Mesendoderm (in vitro differentiated cells): ENCODE data around the gene DDX1.

Experiments used
- DNase-seq: peaks from one replicate; pipeline ENCODE4 v3.0.0; 2013
- H2AK5ac ChIP-seq: 2 replicates; pipeline ENCODE4 v1.6.1; 2013; ENCODE audit warnings: low read length, inconsistent platforms
- H2BK120ac ChIP-seq: 2 replicates; pipeline ENCODE4 v1.6.1; 2013; ENCODE audit warnings: low read depth, mild to moderate bottlenecking, low read length, moderate library complexity, mixed read lengths
- H2BK15ac ChIP-seq: replicated peaks from 2 replicates; pipeline ENCODE4 v1.6.1; 2013; ENCODE audit warnings: low read depth, mild to moderate bottlenecking, moderate library complexity
- H2BK5ac ChIP-seq: 2 replicates; pipeline ENCODE4 v1.6.1; 2013; ENCODE audit warnings: low read length, inconsistent platforms
- H3K18ac ChIP-seq: 2 replicates; pipeline ENCODE4 v1.6.1; 2013; ENCODE audit warnings: mild to moderate bottlenecking, low read length, mixed read lengths
- H3K23ac ChIP-seq: one replicate; pipeline ENCODE4 v1.6.1; 2013; ENCODE audit warnings: low read length
- H3K27ac ChIP-seq: 2 replicates; pipeline ENCODE4 v1.5.1; 2013; ENCODE audit warnings: low read depth, mild to moderate bottlenecking, inconsistent platforms, low read length, moderate library complexity
- H3K27me3 ChIP-seq: 2 replicates; pipeline ENCODE4 v1.6.1; 2013; ENCODE audit warnings: low read length, control low read depth, mild to moderate bottlenecking, inconsistent platforms; ENCODE audit not compliant: insufficient read depth, poor library complexity
- H3K36me3 ChIP-seq: 2 replicates; pipeline ENCODE4 v1.6.1; 2013; ENCODE audit warnings: low read length, inconsistent platforms; ENCODE audit not compliant: control insufficient read depth, insufficient read depth
- H3K4ac ChIP-seq: one replicate; pipeline ENCODE4 v1.6.1; 2013; ENCODE audit warnings: low read depth, mild to moderate bottlenecking, low read length, moderate library complexity
- H3K4me1 ChIP-seq: 2 replicates; pipeline ENCODE4 v1.6.1; 2013; ENCODE audit warnings: low read depth, low read length, inconsistent platforms; ENCODE audit not compliant: control insufficient read depth
- H3K4me2 ChIP-seq: 2 replicates; pipeline ENCODE4 v1.6.1; 2013; ENCODE audit warnings: low read length
- H3K4me3 ChIP-seq: 2 replicates; pipeline ENCODE4 v1.5.1; 2013; ENCODE audit warnings: mild to moderate bottlenecking, low read length
- H3K56ac ChIP-seq: one replicate; pipeline ENCODE4 v1.6.1; 2013; ENCODE audit warnings: low read length
- H3K79me1 ChIP-seq: 2 replicates; pipeline ENCODE4 v1.6.1; 2013; ENCODE audit warnings: low read length, inconsistent platforms
- H3K79me2 ChIP-seq: 2 replicates; pipeline ENCODE4 v1.6.1; 2013; ENCODE audit warnings: mild to moderate bottlenecking, low read length; ENCODE audit not compliant: control insufficient read depth, insufficient read depth
- H3K9ac ChIP-seq: 2 replicates; pipeline ENCODE4 v1.6.1; 2013; ENCODE audit warnings: low read length, inconsistent platforms
- H4K5ac ChIP-seq: one replicate; pipeline ENCODE4 v1.6.1; 2013; ENCODE audit warnings: low read length
- H4K8ac ChIP-seq: one replicate; pipeline ENCODE4 v1.6.1; 2013; ENCODE audit warnings: low read depth, mild to moderate bottlenecking, control low read depth, low read length, moderate library complexity
- WGBS: extraction: QIAGEN DNeasy Blood & Tissue Kit; methylation state at CpG from one replicate; pipeline ENCODE4 v1.1.7; 2013; ENCODE audit warnings: low lambda C conversion rate, missing lambda C conversion rate; ENCODE audit not compliant: insufficient coverage; ENCODE audit errors: extremely low coverage; 5-methylcytosine and 5-hydroxymethylcytosine counted together

Gene DDX1

GRCh38 chr2:15656090-15656489 lies 64.4 kb downstream of the DDX1 start:
- no peaks in the 10 kb centered on the region for H3K36me3 ChIP-seq
- no peaks in the 10 kb centered on the region for H3K27me3 ChIP-seq
- H2AK5ac ChIP-seq: no peak overlapping the region
- H3K18ac ChIP-seq: no peak overlapping the region
- no CpG with 5 or more reads among the region's 8 CpGs for WGBS
- no peak overlapping the region for H3K27ac ChIP-seq
- H3K79me2 ChIP-seq: no peaks in the 10 kb centered on the region
- H3K4ac ChIP-seq: no peak overlapping the region
- H3K4me3 ChIP-seq: no peak overlapping the region
- no peak overlapping the region for H3K23ac ChIP-seq
- no peak overlapping the region for H3K9ac ChIP-seq
- no peak overlapping the region for H3K56ac ChIP-seq
- H2BK15ac ChIP-seq: no peak overlapping the region
- no peak for DNase-seq
- no peak overlapping the region for H2BK120ac ChIP-seq
- no peaks in the 10 kb centered on the region for H3K79me1 ChIP-seq
- H3K4me1 ChIP-seq: no peaks in the 10 kb centered on the region
- no peak overlapping the region for H4K5ac ChIP-seq
- no peak overlapping the region for H2BK5ac ChIP-seq
- no peak overlapping the region for H4K8ac ChIP-seq
- H3K4me2 ChIP-seq: no peak overlapping the region

GRCh38 chr2:15657759-15658158 lies 66.1 kb downstream of the DDX1 start:
- no peak overlapping the region for H3K18ac ChIP-seq
- no peak overlapping the region for H3K4me3 ChIP-seq
- H3K23ac ChIP-seq: no peak overlapping the region
- no peak overlapping the region for H2BK15ac ChIP-seq
- H3K9ac ChIP-seq: no peak overlapping the region
- H4K8ac ChIP-seq: no peak overlapping the region
- H3K79me1 ChIP-seq: no peaks in the 10 kb centered on the region
- H3K27me3 ChIP-seq: no peaks in the 10 kb centered on the region
- no peaks in the 10 kb centered on the region for H3K4me1 ChIP-seq
- no peak for DNase-seq
- no peak overlapping the region for H3K56ac ChIP-seq
- H3K36me3 ChIP-seq: no peaks in the 10 kb centered on the region
- H3K4ac ChIP-seq: no peak overlapping the region
- no peak overlapping the region for H4K5ac ChIP-seq
- WGBS: no CpG with 5 or more reads among the region's 9 CpGs
- no peak overlapping the region for H3K4me2 ChIP-seq
- no peaks in the 10 kb centered on the region for H3K79me2 ChIP-seq
- H2BK120ac ChIP-seq: no peak overlapping the region
- H2AK5ac ChIP-seq: no peak overlapping the region
- no peak overlapping the region for H2BK5ac ChIP-seq
- no peak overlapping the region for H3K27ac ChIP-seq

GRCh38 chr2:15658911-15659310 lies 67.2 kb downstream of the DDX1 start:
- H3K56ac ChIP-seq: no peak overlapping the region
- no peaks in the 10 kb centered on the region for H3K27me3 ChIP-seq
- no peak overlapping the region for H2BK5ac ChIP-seq
- H2BK15ac ChIP-seq: no peak overlapping the region
- H2AK5ac ChIP-seq: no peak overlapping the region
- no peaks in the 10 kb centered on the region for H3K79me2 ChIP-seq
- no peak overlapping the region for H2BK120ac ChIP-seq
- no peaks in the 10 kb centered on the region for H3K36me3 ChIP-seq
- H3K27ac ChIP-seq: no peak overlapping the region
- no peak overlapping the region for H3K4me3 ChIP-seq
- no peak overlapping the region for H3K23ac ChIP-seq
- H3K4me1 ChIP-seq: no peaks in the 10 kb centered on the region
- no peak overlapping the region for H4K8ac ChIP-seq
- no peak for DNase-seq
- no peak overlapping the region for H3K9ac ChIP-seq
- no peaks in the 10 kb centered on the region for H3K79me1 ChIP-seq
- no peak overlapping the region for H3K18ac ChIP-seq
- H3K4me2 ChIP-seq: no peak overlapping the region
- WGBS: no CpG with 5 or more reads among the region's 4 CpGs
- no peak overlapping the region for H3K4ac ChIP-seq
- no peak overlapping the region for H4K5ac ChIP-seq

- no peak for DNase-seq
- no peak overlapping the region for H2BK5ac ChIP-seq
- H3K79me1 ChIP-seq: no peaks in the 10 kb centered on the region
- no peak overlapping the region for H4K8ac ChIP-seq
- no peak overlapping the region for H2BK15ac ChIP-seq
- H3K27me3 ChIP-seq: no peaks in the 10 kb centered on the region
- no peaks in the 10 kb centered on the region for H3K4me1 ChIP-seq
- H3K18ac ChIP-seq: no peak overlapping the region
- H3K23ac ChIP-seq: no peak overlapping the region
- no peak overlapping the region for H3K4me3 ChIP-seq
- H3K4ac ChIP-seq: no peak overlapping the region
- no peak overlapping the region for H3K56ac ChIP-seq
- H3K4me2 ChIP-seq: no peak overlapping the region
- no peak overlapping the region for H2AK5ac ChIP-seq
- WGBS: no CpG with 5 or more reads among the region's 6 CpGs
- no peak overlapping the region for H4K5ac ChIP-seq
- H2BK120ac ChIP-seq: no peak overlapping the region
- no peak overlapping the region for H3K9ac ChIP-seq
- H3K79me2 ChIP-seq: no peaks in the 10 kb centered on the region
- no peak overlapping the region for H3K27ac ChIP-seq
- H3K36me3 ChIP-seq: no peaks in the 10 kb centered on the region
Measured at GRCh38 chr2:15660491-15661294, 69.0 kb downstream of the DDX1 start.

GRCh38 chr2:15661295-15661569 lies 69.6 kb downstream of the DDX1 start:
- Histone ChIP-seq H4K8ac (no peak overlapping the region), H2BK15ac (no peak overlapping the region)
- no CpG with 5 or more reads among the region's 2 CpGs for WGBS

GRCh38 chr2:15662026-15662425 lies 70.4 kb downstream of the DDX1 start:
- H3K36me3 ChIP-seq: no peaks in the 10 kb centered on the region
- no peaks in the 10 kb centered on the region for H3K79me2 ChIP-seq
- no peak overlapping the region for H3K4me3 ChIP-seq
- no peak overlapping the region for H3K9ac ChIP-seq
- no peaks in the 10 kb centered on the region for H3K4me1 ChIP-seq
- no peak overlapping the region for H2BK5ac ChIP-seq
- H4K5ac ChIP-seq: no peak overlapping the region
- H3K4ac ChIP-seq: no peak overlapping the region
- H2BK15ac ChIP-seq: no peak overlapping the region
- no peak overlapping the region for H3K27ac ChIP-seq
- H4K8ac ChIP-seq: no peak overlapping the region
- no peak overlapping the region for H2BK120ac ChIP-seq
- H3K56ac ChIP-seq: no peak overlapping the region
- no peaks in the 10 kb centered on the region for H3K79me1 ChIP-seq
- no peak overlapping the region for H2AK5ac ChIP-seq
- H3K23ac ChIP-seq: no peak overlapping the region
- no peak overlapping the region for H3K18ac ChIP-seq
- no peak for DNase-seq
- H3K4me2 ChIP-seq: no peak overlapping the region
- H3K27me3 ChIP-seq: no peaks in the 10 kb centered on the region
- no CpG with 5 or more reads among the region's 4 CpGs for WGBS

More at GRCh38 chr2:15661295-15661569, 69.6 kb downstream of the DDX1 start:
- Histone ChIP-seq H3K79me2 (no peaks in the 10 kb centered on the region), H3K4ac (no peak overlapping the region), H3K79me1 (no peaks in the 10 kb centered on the region), H3K23ac (no peak overlapping the region), H2BK5ac (no peak overlapping the region), H2AK5ac (no peak overlapping the region), H3K4me3 (no peak overlapping the region), H3K27me3 (no peaks in the 10 kb centered on the region), H3K9ac (no peak overlapping the region), H3K36me3 (no peaks in the 10 kb centered on the region), H3K4me2 (no peak overlapping the region), H4K5ac (no peak overlapping the region), H3K27ac (no peak overlapping the region), H3K18ac (no peak overlapping the region), H3K4me1 (no peaks in the 10 kb centered on the region), H3K56ac (no peak overlapping the region), H2BK120ac (no peak overlapping the region)
- no peak for DNase-seq
